Breast epithelium (tissue), 3 donors: Measurements from ENCODE around the gene ABCC5.

Experiments used
- CTCF ChIP-seq, 3 donors: fragments of 450-650 bp; IDR thresholded peaks; one replicate each; pipeline ENCODE4 v1.5.1; 2016 to 2017; ENCODE audit warnings: antibody characterized with exemption in 3 of 3, mild to moderate bottlenecking in 3 of 3, moderate library complexity in 3 of 3
- POLR2AphosphoS5 ChIP-seq, 3 donors: sonication (generic); formaldehyde crosslinking; IDR thresholded peaks; one replicate each; pipeline ENCODE4 v1.6.1; 2017; ENCODE audit warnings: antibody characterized with exemption in 3 of 3

GRCh38 chr3:183962807-183963206, 54.9 kb downstream of the ABCC5 start:
- no peak for TF ChIP-seq CTCF (IDR thresholded peaks at IDR 0.05)
- TF ChIP-seq POLR2AphosphoS5 (IDR thresholded peaks at IDR 0.05): no peak
